ENCODE results near the gene STXBP5.

DNA sequence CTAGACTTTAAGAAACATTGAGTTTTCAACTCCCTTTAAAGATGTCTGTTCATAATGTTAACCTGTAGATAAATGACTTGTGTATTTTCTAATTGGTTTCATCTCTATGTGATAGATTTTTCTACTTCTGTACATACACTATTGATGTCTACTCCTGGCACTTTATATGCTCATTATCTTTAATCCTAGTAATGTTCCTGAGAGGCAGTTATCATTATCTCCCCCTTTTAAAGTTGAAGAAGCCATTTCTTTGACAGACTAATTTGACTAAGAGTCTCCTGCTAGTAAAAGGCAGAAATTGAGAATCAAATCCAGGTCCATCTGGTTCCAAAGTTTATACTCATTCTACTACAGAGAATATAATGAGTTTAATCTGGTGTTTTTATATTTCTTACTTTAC is 167.1 kb downstream of the STXBP5 start:
- TF ChIP-seq, protein P1, sequence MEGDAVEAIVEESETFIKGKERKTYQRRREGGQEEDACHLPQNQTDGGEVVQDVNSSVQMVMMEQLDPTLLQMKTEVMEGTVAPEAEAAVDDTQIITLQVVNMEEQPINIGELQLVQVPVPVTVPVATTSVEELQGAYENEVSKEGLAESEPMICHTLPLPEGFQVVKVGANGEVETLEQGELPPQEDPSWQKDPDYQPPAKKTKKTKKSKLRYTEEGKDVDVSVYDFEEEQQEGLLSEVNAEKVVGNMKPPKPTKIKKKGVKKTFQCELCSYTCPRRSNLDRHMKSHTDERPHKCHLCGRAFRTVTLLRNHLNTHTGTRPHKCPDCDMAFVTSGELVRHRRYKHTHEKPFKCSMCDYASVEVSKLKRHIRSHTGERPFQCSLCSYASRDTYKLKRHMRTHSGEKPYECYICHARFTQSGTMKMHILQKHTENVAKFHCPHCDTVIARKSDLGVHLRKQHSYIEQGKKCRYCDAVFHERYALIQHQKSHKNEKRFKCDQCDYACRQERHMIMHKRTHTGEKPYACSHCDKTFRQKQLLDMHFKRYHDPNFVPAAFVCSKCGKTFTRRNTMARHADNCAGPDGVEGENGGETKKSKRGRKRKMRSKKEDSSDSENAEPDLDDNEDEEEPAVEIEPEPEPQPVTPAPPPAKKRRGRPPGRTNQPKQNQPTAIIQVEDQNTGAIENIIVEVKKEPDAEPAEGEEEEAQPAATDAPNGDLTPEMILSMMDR (IDR thresholded peaks at IDR 0.05) = no peak
- TF ChIP-seq MEF2A (IDR thresholded peaks at IDR 0.05; ENCODE audit: borderline replicate concordance, low read depth) (no peak), TAF1 (IDR thresholded peaks at IDR 0.05; ENCODE audit: borderline replicate concordance, low read depth, low read length) (no peak), MXI1 (IDR thresholded peaks at IDR 0.05; ENCODE audit: low read depth, low read length) (no peak), YY1 (IDR thresholded peaks at IDR 0.05; ENCODE audit: low read depth) (no peak), EP300 (IDR thresholded peaks at IDR 0.05; ENCODE audit: borderline replicate concordance in 1 of 2, low read depth in 1 of 2, low read length in 1 of 2) (no peak)

Measured in SK-N-SH (cell line).